ENCODE results near the gene GNAT1. TPM values are rescaled to one million over a fixed set of nuclear protein-coding genes. Genes with fewer than 3 reads are reported as not detected.

GNAT1 gene
- total RNA-seq, 1 donor from 2014 or later = not detected

- POLR2A ChIA-PET = interaction anchor here (1.0 to 5.6 kb wide), 4 partner anchors 9 to 99 kb away, joined by 4 to 47 read pairs (median 23); partner anchors contain the start of genes HYAL3 and NAA80
- no peak for TF ChIP-seq CTCF (IDR thresholded peaks at IDR 0.05)
Measured at GRCh38 chr3:50238549-50239026, 47.2 kb downstream of the GNAT1 start.

GRCh38 chr3:50239649-50240048 is 48.2 kb downstream of the GNAT1 start:
- peak overlapping the region; percentile 38 for H3K4me3 Mint-ChIP-seq
- DNase-seq (no peak), ATAC-seq (ENCODE audit: low read depth) (no peak)
- no peak for TF ChIP-seq CTCF (IDR thresholded peaks at IDR 0.05)
- no peaks in the 10 kb centered on the region for H3K27me3 Mint-ChIP-seq
- no peaks in the 10 kb centered on the region for H3K9me3 Mint-ChIP-seq
- ChIA-PET POLR2A (interaction anchor here (5.1 kb wide), 1 partner anchor 11 kb away, joined by 66 read pairs; no protein-coding TSS in a partner anchor), CTCF (interaction anchor here (1.2 to 10.5 kb wide), 2 partner anchors 12 to 19 kb away, joined by 4 to 76 read pairs; no protein-coding TSS in a partner anchor)
- intact Hi-C loops (cut with micrococcal nuclease) = loop anchor here (10.0 kb wide), 1 partner anchor 435 kb away; the partner anchor contains the start of gene INKA1
- peaks cover 46% of the 10 kb centered on the region for H3K36me3 Mint-ChIP-seq (ENCODE audit: low read depth)
- H3K4me1 Mint-ChIP-seq = peaks cover 78% of the 10 kb centered on the region
- H3K27ac Mint-ChIP-seq = peak overlapping the region; percentile 91

More at GRCh38 chr3:50238549-50239026, 47.2 kb downstream of the GNAT1 start:
- DNase-seq (no peak), ATAC-seq (ENCODE audit: low read depth) (no peak)
- intact Hi-C loops (cut with micrococcal nuclease) = loop anchor here (1.0 to 10.0 kb wide), 3 partner anchors 8 to 434 kb away; partner anchors contain the start of gene INKA1
- H3K4me1 Mint-ChIP-seq = peaks cover 72% of the 10 kb centered on the region
- H3K9me3 Mint-ChIP-seq = no peaks in the 10 kb centered on the region
- H3K4me3 Mint-ChIP-seq = peak overlapping the region; percentile 95
- H3K27ac Mint-ChIP-seq = peak overlapping the region; percentile 91
- H3K27me3 Mint-ChIP-seq = no peaks in the 10 kb centered on the region
- peaks cover 41% of the 10 kb centered on the region for H3K36me3 Mint-ChIP-seq (ENCODE audit: low read depth)
- CTCF ChIA-PET = interaction anchor here (10.5 kb wide), 1 partner anchor 11 kb away, joined by 76 read pairs; no protein-coding TSS in a partner anchor

- TF ChIP-seq CTCF (IDR thresholded peaks at IDR 0.05) = no peak
- CTCF ChIA-PET = interaction anchor here (10.5 kb wide), 1 partner anchor 13 kb away, joined by 76 read pairs; no protein-coding TSS in a partner anchor
- Mint-ChIP-seq H3K27me3 (no peaks in the 10 kb centered on the region), H3K4me1 (peaks cover 80% of the 10 kb centered on the region), H3K36me3 (ENCODE audit: low read depth) (peaks cover 46% of the 10 kb centered on the region), H3K9me3 (no peaks in the 10 kb centered on the region), H3K27ac (peak overlapping the region; percentile 94), H3K4me3 (peak overlapping the region; percentile 78)
- POLR2A ChIA-PET = interaction anchor here (0.5 to 5.1 kb wide), 4 partner anchors 13 to 1684 kb away, joined by 3 to 66 read pairs (median 5); partner anchors contain the start of genes HYAL3 and NAA80
- ATAC-seq (ENCODE audit: low read depth) (no peak), DNase-seq (no peak)
- intact Hi-C loops (cut with micrococcal nuclease) = no loop called here
Measured at GRCh38 chr3:50241163-50241562, 49.8 kb downstream of the GNAT1 start.

- Mint-ChIP-seq H3K27me3 (no peaks in the 10 kb centered on the region), H3K9me3 (no peaks in the 10 kb centered on the region), H3K36me3 (ENCODE audit: low read depth) (peaks cover 42% of the 10 kb centered on the region), H3K4me1 (peaks cover 87% of the 10 kb centered on the region), H3K4me3 (peak overlapping the region; percentile 78), H3K27ac (peak overlapping the region; percentile 94)
- no peak for DNase-seq
- ChIA-PET POLR2A (interaction anchor here (0.8 to 5.1 kb wide), 2 partner anchors 14 to 57 kb away, joined by 3 to 66 read pairs; partner anchors contain the start of genes HYAL3 and NAA80), CTCF (interaction anchor here (10.5 kb wide), 1 partner anchor 14 kb away, joined by 76 read pairs; no protein-coding TSS in a partner anchor)
- intact Hi-C loops (cut with micrococcal nuclease) = no loop called here
- TF ChIP-seq CTCF (IDR thresholded peaks at IDR 0.05) = no peak
- no peak for ATAC-seq (ENCODE audit: low read depth)
Measured at GRCh38 chr3:50241713-50242380, 50.4 kb downstream of the GNAT1 start.

- no peak for DNase-seq
- POLR2A ChIA-PET = interaction anchor here (1.3 to 5.1 kb wide), 3 partner anchors 14 to 50 kb away, joined by 5 to 66 read pairs (median 6); partner anchors contain the start of gene IFRD2
- CTCF ChIA-PET = interaction anchor here (1.6 to 10.5 kb wide), 3 partner anchors 15 to 50 kb away, joined by 4 to 76 read pairs (median 9); no protein-coding TSS in a partner anchor
Measured at GRCh38 chr3:50242381-50242770, 51.0 kb downstream of the GNAT1 start.

More at GRCh38 chr3:50242381-50242770, 51.0 kb downstream of the GNAT1 start:
- no peak for TF ChIP-seq CTCF (IDR thresholded peaks at IDR 0.05)
- Mint-ChIP-seq H3K27ac (peak overlapping the region; percentile 94), H3K4me3 (peak overlapping the region; percentile 78), H3K27me3 (no peaks in the 10 kb centered on the region), H3K9me3 (no peaks in the 10 kb centered on the region), H3K36me3 (ENCODE audit: low read depth) (peaks cover 40% of the 10 kb centered on the region), H3K4me1 (peaks cover 89% of the 10 kb centered on the region)
- ATAC-seq (ENCODE audit: low read depth) = no peak
- intact Hi-C loops (cut with micrococcal nuclease) = no loop called here

All from activated B cell treated with CpG ODN at 0.5 μM for 24 hours (primary cell).